GM18858 (cell line): Measurements from ENCODE around the gene U2AF1L4.
"Not testable (repeated sequence)": the region's sequence is repeated elsewhere in the genome, so short reads cannot be mapped to it uniquely, and the experiment has no call there.

Experiments used
- ATAC-seq: cut with Tn5 transposase; IDR thresholded peaks from one replicate; pipeline ENCODE4 v1.9.1; 2021; ENCODE audit not compliant: unreplicated experiment

U2AF1L4 gene

GRCh38 chr19:35781650-35782049 is 36.4 kb upstream of the U2AF1L4 start:
- ATAC-seq: no peak

GRCh38 chr19:35780717-35781116 is 35.5 kb upstream of the U2AF1L4 start:
- no peak for ATAC-seq

GRCh38 chr19:35780058-35780457 is 34.8 kb upstream of the U2AF1L4 start:
- no peak for ATAC-seq

- no peak for ATAC-seq
Measured at GRCh38 chr19:35779033-35779432, 33.8 kb upstream of the U2AF1L4 start.

GRCh38 chr19:35777961-35778360 is 32.7 kb upstream of the U2AF1L4 start:
- ATAC-seq: no peak

- ATAC-seq: no peak
Measured at GRCh38 chr19:35777086-35777841, 32.0 kb upstream of the U2AF1L4 start.

GRCh38 chr19:35776102-35776788 is 31.0 kb upstream of the U2AF1L4 start:
- no peak for ATAC-seq

GRCh38 chr19:35775298-35776101 is 30.3 kb upstream of the U2AF1L4 start, which contains the start of gene ARHGAP33:
ARHGAP33 (plus strand) TSS chr19:35775564; CDS start chr19:35775659, 95 bp downstream.
- ATAC-seq: peak; percentile 74

- no peak for ATAC-seq
Measured at GRCh38 chr19:35775046-35775297, 29.8 kb upstream of the U2AF1L4 start.

GRCh38 chr19:35774274-35775045 is 29.2 kb upstream of the U2AF1L4 start:
- no peak for ATAC-seq

GRCh38 chr19:35773020-35773806 is 28.0 kb upstream of the U2AF1L4 start:
- no peak for ATAC-seq

- not testable (repeated sequence) for ATAC-seq
Measured at GRCh38 chr19:35772362-35772761, 27.1 kb upstream of the U2AF1L4 start.

- no peak for ATAC-seq
Measured at GRCh38 chr19:35768082-35768421, 22.8 kb upstream of the U2AF1L4 start.

- ATAC-seq: no peak
Measured at GRCh38 chr19:35767288-35768081, 22.3 kb upstream of the U2AF1L4 start.

- no peak for ATAC-seq
Measured at GRCh38 chr19:35766571-35767104, 21.4 kb upstream of the U2AF1L4 start.

- no peak for ATAC-seq
Measured at GRCh38 chr19:35764432-35765315, 19.5 kb upstream of the U2AF1L4 start.

GRCh38 chr19:35760711-35761349 is 15.6 kb upstream of the U2AF1L4 start:
- no peak for ATAC-seq

GRCh38 chr19:35759697-35760096 is 14.5 kb upstream of the U2AF1L4 start:
- ATAC-seq: no peak
